HL-60/S4 treated with retinoic acid at 250 ng/mL for 4 days and 3 days (cell line): Measurements from ENCODE around the gene LIX1L.
"Not testable (repeated sequence)": the region's sequence is repeated elsewhere in the genome, so short reads cannot be mapped to it uniquely, and the experiment has no call there.

ENCODE experiments used
- in situ Hi-C: fragments of 300-500 bp; cut with MboI; formaldehyde crosslinking; loops from 2 replicates; pipeline ENCODE4 v1.7.0; 2022; ENCODE audit warnings: low sequenced_read_pairs

The LIX1L gene

DNA sequence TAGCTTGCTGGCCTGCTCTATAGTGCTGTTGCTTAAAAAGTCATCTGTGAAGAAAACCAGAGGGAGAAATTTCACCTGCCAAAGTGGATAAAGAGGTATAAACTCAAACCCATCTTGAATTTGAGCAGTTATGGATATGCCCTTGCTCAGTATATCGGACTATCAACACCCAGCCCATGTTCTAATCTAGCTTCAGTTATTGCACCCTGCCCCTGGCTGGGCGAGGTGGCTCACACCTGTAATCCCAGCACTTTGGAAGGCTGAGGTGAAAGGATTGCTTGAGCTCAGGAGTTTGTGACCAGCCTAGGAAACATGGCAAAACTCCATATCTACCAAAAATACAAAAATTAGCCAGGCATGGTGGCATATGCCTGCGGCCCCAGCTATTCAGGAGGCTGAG is 13.3 kb downstream of the LIX1L start:
- in situ Hi-C loops: no loop called here

DNA sequence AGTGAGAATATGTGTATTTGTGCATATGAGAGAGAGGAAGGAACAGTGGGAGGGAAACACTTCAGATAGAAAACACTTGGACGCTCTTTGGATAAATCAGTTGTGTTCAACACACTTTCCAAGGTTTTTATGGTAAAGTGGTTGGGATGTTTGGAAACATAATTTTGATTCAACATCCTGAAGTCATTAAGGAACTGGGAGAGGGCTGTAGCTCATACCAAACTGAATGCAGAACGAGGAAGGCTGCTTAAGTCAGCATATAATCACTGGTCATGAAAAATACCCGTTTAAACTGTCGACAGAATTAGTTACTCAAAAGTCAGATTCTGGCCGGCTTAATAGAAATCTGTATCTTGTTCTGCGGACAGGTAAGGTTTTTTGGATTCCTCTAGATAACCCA is 14.9 kb downstream of the LIX1L start:
- in situ Hi-C loops: no loop called here

GRCh38 chr1:145942405-145942804 is 15.4 kb downstream of the LIX1L start:
- in situ Hi-C loops: no loop called here

GRCh38 chr1:145937436-145937835 is 20.4 kb downstream of the LIX1L start:
- in situ Hi-C loops: no loop called here

GRCh38 chr1:145936247-145936646 is 21.6 kb downstream of the LIX1L start:
- in situ Hi-C loops: no loop called here

DNA sequence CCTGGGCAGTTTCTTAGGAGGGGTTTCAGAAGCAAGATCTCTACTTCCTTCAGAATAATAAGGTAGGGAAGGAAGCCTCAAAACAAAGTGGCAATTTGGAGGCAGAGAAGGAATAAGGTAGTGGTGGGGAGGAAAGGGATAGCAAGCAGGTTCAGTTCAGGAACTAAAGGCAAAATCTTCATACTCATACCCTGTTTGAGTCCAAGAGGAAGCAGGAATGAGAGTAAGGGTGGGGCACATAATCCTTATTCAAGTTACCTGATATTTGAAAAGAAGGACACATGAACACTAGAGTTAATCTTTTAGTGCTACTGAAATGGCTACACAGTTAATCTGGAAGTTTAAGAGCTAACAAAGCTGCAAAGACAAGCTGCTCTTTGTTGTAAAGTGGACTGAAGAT is 22.1 kb downstream of the LIX1L start:
- in situ Hi-C loops: no loop called here

DNA sequence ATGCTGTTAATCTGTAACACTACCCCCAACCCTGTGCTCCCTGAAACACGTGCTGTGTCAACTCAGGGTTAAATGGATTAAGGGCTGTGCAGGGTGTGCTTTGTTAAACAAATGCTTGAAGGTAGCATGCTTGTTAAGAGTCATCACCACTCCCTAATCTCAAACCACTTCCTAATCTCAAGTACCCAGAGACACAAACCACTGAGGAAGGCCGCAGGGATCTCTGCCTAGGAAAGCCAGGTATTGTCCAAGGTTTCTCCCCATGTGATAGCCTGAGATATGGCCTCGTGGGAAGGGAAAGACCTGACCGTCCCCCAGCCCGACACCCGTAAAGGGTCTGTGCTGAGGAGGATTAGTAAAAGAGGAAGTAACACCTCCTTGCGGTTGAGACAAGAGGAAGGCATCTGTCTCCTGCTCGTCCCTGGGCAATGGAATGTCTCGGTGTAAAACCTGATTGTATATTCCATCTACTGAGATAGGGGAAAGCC is 25.3 kb downstream of the LIX1L start:
- in situ Hi-C loops: not testable (repeated sequence)

DNA sequence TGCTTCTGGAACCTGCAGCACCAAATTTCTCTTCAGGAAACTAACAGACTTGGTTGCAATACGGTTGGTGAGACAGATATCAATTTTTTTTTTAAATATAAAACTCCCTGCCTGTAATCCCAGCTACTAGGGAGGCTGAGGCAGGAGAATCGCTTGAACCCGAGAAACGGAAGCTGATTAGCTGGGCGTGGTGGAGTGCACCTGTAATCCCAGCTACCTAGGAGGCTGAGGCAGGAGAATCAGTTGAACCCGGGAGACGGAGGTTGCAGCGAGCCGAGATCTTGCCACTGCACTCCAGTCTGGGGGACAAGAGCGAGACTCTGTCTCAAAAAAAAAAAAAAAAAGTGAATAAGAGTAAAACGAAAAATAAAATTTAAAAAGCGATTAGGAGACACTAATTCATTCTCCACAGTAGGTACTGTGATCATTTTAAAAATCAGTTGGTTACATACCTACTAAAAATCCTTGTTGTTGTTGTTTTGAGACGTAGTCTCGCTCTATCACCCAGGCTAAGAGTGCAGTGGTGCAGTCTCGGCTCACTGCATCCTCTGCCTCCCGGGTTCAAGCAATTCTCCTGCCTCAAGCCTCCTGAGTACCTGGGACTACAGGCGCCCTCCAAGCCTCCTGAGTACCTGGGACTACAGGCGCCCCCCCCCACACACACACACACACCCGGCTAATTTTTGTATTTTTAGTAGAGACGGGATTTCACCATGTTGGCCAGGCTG is 29.7 kb downstream of the LIX1L start:
- in situ Hi-C loops: no loop called here

- in situ Hi-C loops: no loop called here
These were observed 30.5 kb downstream of the LIX1L start, which contains the start of gene RBM8A for GRCh38 chr1:145927063-145927886. TSS of gene RBM8A (minus strand) at chr1:145927484. CDS start at chr1:145927426, 58 bp downstream.

GRCh38 chr1:145926686-145927062 is 31.1 kb downstream of the LIX1L start:
- in situ Hi-C loops: no loop called here

- in situ Hi-C loops: no loop called here
These were observed 35.6 kb downstream of the LIX1L start for GRCh38 chr1:145922266-145922665.

DNA sequence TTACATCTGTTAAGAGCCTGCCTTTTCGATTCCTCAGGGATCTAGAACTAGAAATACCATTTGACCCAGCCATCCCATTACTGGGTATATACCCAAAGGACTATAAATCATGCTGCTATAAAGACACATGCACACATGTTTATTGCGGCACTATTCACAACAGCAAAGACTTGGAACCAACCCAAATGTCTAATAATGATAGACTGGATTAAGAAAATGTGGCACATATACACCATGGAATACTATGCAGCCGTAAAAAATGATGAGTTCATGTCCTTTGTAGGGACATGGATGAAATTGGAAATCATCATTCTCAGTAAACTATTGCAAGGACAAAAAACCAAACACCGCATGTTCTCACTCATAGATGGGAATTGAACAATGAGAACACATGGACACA is 37.5 kb downstream of the LIX1L start:
- in situ Hi-C loops: not testable (repeated sequence)

DNA sequence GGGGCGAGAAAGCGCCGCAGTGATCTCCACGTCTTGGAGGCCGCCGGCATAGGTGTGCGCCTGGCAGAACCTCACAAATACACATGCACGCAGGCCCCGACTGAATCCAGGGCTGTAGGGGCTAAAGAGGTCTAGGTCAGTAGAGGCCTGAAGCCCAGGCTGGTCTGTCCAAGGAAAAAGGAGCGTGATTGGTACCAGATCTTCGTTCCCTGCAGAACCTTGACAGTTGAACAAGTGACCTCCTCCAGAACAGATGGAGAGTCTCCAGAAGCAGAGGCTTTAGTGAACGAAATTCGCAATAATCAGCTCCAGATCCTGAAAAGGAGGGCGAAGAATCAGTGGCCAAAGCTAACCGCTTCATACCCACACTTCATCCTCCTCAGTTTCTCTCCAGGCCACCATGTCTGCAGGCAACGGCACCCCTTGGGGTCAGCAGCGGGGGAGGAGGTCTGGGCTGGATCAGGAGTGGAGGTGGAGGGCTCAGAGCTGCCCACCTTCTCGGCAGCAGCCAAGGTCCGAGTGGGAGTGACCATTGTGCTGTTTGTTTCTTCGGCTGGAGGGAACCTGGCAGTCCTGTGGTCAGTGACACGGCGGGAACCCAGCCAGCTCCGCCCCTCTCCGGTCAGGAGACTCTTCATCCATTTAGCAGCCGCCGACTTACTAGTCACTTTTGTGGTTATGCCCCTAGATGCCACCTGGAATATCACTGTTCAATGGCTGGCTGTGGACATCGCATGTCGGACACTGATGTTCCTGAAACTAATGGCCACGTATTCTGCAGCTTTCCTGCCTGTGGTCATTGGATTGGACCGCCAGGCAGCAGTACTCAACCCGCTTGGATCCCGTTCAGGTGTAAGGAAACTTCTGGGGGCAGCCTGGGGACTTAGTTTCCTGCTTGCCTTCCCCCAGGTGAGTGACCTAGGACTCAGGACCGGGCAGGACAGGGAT is 38.6 kb downstream of the LIX1L start:
- in situ Hi-C loops: loop anchor here (10.0 kb wide), 1 partner anchor 46 kb away; the partner anchor contains the start of genes ANKRD34A and POLR3GL

- in situ Hi-C loops: loop anchor here (10.0 kb wide), 1 partner anchor 46 kb away; the partner anchor contains the start of genes ANKRD34A and POLR3GL
These were observed 39.4 kb downstream of the LIX1L start, which contains the start of gene PEX11B for GRCh38 chr1:145918144-145918991. TSS of gene PEX11B (minus strand) at chr1:145918717. CDS start at chr1:145918688, 29 bp downstream.

DNA sequence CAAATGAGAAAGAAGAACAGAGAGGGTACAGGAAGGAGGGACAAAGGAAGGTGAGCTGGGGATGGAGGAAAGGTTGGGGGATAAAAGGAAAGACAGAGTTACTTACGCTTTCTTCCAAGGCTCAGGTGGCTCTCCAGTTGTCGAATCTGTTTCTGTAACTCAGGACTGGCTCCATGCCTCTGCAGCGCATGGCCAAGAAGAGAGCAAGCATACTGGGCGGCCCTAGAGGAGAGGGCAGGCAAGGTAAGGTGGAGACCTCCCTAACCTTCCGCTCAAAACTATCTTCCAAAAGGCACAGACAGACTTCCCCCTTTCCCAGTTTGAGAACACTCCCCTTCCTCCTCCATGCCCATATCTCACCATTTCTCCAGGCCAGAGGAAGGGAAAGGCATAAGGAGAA is 40.2 kb downstream of the LIX1L start:
- in situ Hi-C loops: loop anchor here (10.0 kb wide), 1 partner anchor 47 kb away; the partner anchor contains the start of genes ANKRD34A and POLR3GL

GRCh38 chr1:145916745-145917144 is 41.1 kb downstream of the LIX1L start:
- in situ Hi-C loops: loop anchor here (10.0 kb wide), 1 partner anchor 48 kb away; the partner anchor contains the start of genes ANKRD34A and POLR3GL

DNA sequence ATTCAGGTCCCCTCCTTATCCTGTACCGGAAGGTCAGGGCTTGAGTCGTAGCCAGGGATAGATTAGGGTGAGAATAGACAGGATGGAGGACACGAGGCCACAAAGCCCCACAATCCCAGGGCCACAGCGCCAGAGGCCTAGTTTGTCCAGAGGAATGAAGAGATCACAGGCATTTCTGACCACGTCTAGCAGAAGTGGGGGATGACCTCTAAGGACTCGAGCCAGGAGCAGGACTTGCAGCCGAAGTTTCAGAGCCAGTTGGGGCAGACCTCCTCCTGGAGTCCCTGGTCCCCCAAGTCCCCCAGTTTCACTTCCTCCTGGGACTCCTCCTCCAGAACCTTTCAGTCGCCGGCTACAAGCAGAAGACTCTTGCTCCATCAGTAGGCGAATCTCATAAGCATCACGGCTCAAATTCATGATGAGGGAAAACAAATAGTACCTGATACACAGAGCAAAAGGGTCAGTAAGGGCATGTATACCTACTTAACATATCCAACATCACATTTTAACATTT is 45.6 kb downstream of the LIX1L start:
- in situ Hi-C loops: loop anchor here (10.0 kb wide), 1 partner anchor 53 kb away; the partner anchor contains the start of genes ANKRD34A and POLR3GL

GRCh38 chr1:145908653-145909052 is 49.2 kb downstream of the LIX1L start:
- in situ Hi-C loops: loop anchor here (10.0 kb wide), 1 partner anchor 54 kb away; the partner anchor contains the start of gene PIAS3
